HepG2 (cell line): Measurements from ENCODE around the gene CRYZL1. TPM values are rescaled to one million over a fixed set of nuclear protein-coding genes. Genes with fewer than 3 reads are reported as not detected.

Experiments used
- CHD2 ChIP-seq: IDR thresholded peaks from 2 replicates; pipeline ENCODE4 v1.6.1; 2011; ENCODE audit warnings: low read depth, low read length, improper control_type of control experiment
- EEA1 ChIP-seq: sonication (generic); formaldehyde crosslinking; IDR thresholded peaks from 2 replicates; pipeline ENCODE4 v1.5.1; 2020; ENCODE audit warnings: mild to moderate bottlenecking, missing genetic modification reagents, borderline replicate concordance
- HNRNPL ChIP-seq: fragments of 200-400 bp; formaldehyde crosslinking; IDR thresholded peaks from 2 replicates; pipeline ENCODE4 v1.6.1; 2017; ENCODE audit warnings: mild to moderate bottlenecking, low read depth, low read length
- MED13 ChIP-seq: sonication (generic); formaldehyde crosslinking; IDR thresholded peaks from 2 replicates; pipeline ENCODE4 v1.5.0; 2020; ENCODE audit warnings: missing genetic modification reagents
- NR2C2 ChIP-seq: sonication (generic); formaldehyde crosslinking; IDR thresholded peaks from 2 replicates; pipeline ENCODE4 v1.4.0; 2020; ENCODE audit warnings: missing genetic modification reagents, mild to moderate bottlenecking, moderate library complexity, borderline replicate concordance
- PRDM4 ChIP-seq: sonication (generic); formaldehyde crosslinking; IDR thresholded peaks from 2 replicates; pipeline ENCODE4 v1.9.0; 2021; ENCODE audit warnings: missing genetic modification reagents, borderline replicate concordance
- SRSF1 ChIP-seq: fragments of 200-400 bp; formaldehyde crosslinking; optimal IDR thresholded peaks from 2 replicates; pipeline ENCODE3; 2017; ENCODE audit warnings: mild to moderate bottlenecking, low read depth, low read length, moderate library complexity
- ZBTB40 ChIP-seq, 2 experiments: fragments of 450-650 bp in 1 of 2; sonication (generic) in 1 of 2; formaldehyde crosslinking in 1 of 2; IDR thresholded peaks; 2 replicates each; pipeline versions ENCODE4 v1.6.1 to v1.8.0; 2016 to 2022; ENCODE audit warnings: antibody characterized with exemption in 1 of 2, mild to moderate bottlenecking in 1 of 2, missing genetic modification reagents in 1 of 2
- polyA plus RNA-seq, 8 experiments: library from polyadenylated mRNA; depleted of rRNA in 3 of 8; stranded (reverse) in 7 of 8; unstranded in 1 of 8; fragments of >200 nt; fragmentation: Illumina TruSeq in 4 of 8; extraction: Trizol in 4 of 8; gene quantifications; 2 replicates each; pipeline versions ENCODE4 v1.2.1 to v1.2.3, GENCODE V29; 2011 to 2016; ENCODE audit warnings: low read depth in 4 of 8, missing spikeins in 1 of 8, mixed read lengths in 1 of 8; ENCODE audit not compliant: insufficient read depth in 1 of 8
- total RNA-seq, 5 experiments: library from RNA; depleted of rRNA; stranded (reverse); fragments of >200 nt; fragmentation: Illumina TruSeq; extraction: Trizol; gene quantifications; 2 replicates each; pipeline ENCODE4 v1.2.3, GENCODE V29; 2016; ENCODE audit warnings: low read depth in 1 of 5
- TF ChIP-seq, protein P1 (sequence below): IDR thresholded peaks from 2 replicates; pipeline ENCODE4 v1.6.1; 2012; ENCODE audit warnings: low read length, improper control_type of control experiment

CRYZL1 gene
- total and polyA plus RNA-seq, 2 of the 13 experiments (the other 11 are each of a cell fraction or from before 2014, with no cell fraction given) = 20.3 to 27.7 TPM

GRCh38 chr21:33588485-33589335, 52.8 kb downstream of the CRYZL1 start, which contains the start of gene DONSON (continued):
- TF ChIP-seq NR2C2 = peak; percentile 65; the same call in 1 of the 2 replicates
- TF ChIP-seq HNRNPL = 0 out of 2 replicates have a peak, but pooled peaks have one; percentile 81
- no peak for TF ChIP-seq EEA1
- no peak for TF ChIP-seq PRDM4 (CRISPR knock-in tag)
- no peak for TF ChIP-seq CHD2
- TF ChIP-seq MED13 (CRISPR knock-in tag) = peak; percentile 67; the same call in 1 of the 2 replicates
- no peak for TF ChIP-seq ZBTB40 (IDR thresholded peaks at IDR 0.05)
- TF ChIP-seq ZBTB40 (CRISPR knock-in tag; IDR thresholded peaks at IDR 0.05) = 0 out of 2 replicates have a peak, but pooled peaks have one; percentile 26
- TF ChIP-seq SRSF1 = peak; percentile 58
- TF ChIP-seq, protein P1, sequence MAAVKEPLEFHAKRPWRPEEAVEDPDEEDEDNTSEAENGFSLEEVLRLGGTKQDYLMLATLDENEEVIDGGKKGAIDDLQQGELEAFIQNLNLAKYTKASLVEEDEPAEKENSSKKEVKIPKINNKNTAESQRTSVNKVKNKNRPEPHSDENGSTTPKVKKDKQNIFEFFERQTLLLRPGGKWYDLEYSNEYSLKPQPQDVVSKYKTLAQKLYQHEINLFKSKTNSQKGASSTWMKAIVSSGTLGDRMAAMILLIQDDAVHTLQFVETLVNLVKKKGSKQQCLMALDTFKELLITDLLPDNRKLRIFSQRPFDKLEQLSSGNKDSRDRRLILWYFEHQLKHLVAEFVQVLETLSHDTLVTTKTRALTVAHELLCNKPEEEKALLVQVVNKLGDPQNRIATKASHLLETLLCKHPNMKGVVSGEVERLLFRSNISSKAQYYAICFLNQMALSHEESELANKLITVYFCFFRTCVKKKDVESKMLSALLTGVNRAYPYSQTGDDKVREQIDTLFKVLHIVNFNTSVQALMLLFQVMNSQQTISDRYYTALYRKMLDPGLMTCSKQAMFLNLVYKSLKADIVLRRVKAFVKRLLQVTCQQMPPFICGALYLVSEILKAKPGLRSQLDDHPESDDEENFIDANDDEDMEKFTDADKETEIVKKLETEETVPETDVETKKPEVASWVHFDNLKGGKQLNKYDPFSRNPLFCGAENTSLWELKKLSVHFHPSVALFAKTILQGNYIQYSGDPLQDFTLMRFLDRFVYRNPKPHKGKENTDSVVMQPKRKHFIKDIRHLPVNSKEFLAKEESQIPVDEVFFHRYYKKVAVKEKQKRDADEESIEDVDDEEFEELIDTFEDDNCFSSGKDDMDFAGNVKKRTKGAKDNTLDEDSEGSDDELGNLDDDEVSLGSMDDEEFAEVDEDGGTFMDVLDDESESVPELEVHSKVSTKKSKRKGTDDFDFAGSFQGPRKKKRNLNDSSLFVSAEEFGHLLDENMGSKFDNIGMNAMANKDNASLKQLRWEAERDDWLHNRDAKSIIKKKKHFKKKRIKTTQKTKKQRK = no peak
